ENCODE data around the gene MBNL1.

DNA sequence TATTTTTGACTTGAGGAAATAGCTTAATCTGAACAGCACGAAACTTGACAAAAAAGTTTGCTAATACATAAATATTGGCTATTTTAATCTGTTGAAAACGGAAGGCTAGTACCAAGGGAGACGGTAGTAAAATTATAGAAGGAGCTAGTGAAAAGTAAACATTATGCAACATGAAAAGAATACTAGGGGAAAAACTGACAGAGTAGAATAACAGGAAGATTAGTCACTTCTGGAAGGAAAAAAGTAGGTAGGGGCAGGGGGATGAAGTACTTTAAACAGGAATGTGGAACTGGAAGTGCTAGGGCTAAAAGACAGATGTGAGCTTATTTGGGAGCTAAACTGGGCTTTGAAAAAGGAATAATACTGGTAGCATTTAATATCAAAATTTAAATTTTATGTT lies 60.1 kb downstream of the MBNL1 start:
- TF ChIP-seq EZH2 (IDR thresholded peaks at IDR 0.05), result no peak
- TF ChIP-seq, protein P1, sequence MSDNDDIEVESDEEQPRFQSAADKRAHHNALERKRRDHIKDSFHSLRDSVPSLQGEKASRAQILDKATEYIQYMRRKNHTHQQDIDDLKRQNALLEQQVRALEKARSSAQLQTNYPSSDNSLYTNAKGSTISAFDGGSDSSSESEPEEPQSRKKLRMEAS (IDR thresholded peaks at IDR 0.05), result 0 out of 2 replicates have a peak, but pooled peaks have one; percentile 35
- peak; percentile 97 for TF ChIP-seq CEBPB (IDR thresholded peaks at IDR 0.05; ENCODE audit: low read depth)
- TF ChIP-seq, protein P2, sequence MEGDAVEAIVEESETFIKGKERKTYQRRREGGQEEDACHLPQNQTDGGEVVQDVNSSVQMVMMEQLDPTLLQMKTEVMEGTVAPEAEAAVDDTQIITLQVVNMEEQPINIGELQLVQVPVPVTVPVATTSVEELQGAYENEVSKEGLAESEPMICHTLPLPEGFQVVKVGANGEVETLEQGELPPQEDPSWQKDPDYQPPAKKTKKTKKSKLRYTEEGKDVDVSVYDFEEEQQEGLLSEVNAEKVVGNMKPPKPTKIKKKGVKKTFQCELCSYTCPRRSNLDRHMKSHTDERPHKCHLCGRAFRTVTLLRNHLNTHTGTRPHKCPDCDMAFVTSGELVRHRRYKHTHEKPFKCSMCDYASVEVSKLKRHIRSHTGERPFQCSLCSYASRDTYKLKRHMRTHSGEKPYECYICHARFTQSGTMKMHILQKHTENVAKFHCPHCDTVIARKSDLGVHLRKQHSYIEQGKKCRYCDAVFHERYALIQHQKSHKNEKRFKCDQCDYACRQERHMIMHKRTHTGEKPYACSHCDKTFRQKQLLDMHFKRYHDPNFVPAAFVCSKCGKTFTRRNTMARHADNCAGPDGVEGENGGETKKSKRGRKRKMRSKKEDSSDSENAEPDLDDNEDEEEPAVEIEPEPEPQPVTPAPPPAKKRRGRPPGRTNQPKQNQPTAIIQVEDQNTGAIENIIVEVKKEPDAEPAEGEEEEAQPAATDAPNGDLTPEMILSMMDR (IDR thresholded peaks at IDR 0.05 in 2 of 3, conservative IDR thresholded peaks at IDR 0.05 in 1 of 3; ENCODE audit: borderline replicate concordance in 1 of 3, insufficient read depth in 1 of 3, low read depth in 2 of 3, low read length in 2 of 3), result no peak
- TF ChIP-seq SP1 (IDR thresholded peaks at IDR 0.05; ENCODE audit: low read depth), result peak; percentile 95
- no peak for TF ChIP-seq POLR2A (IDR thresholded peaks at IDR 0.05; ENCODE audit: borderline replicate concordance, extremely low read depth, insufficient read depth, insufficient read length)
- TF ChIP-seq POLR2AphosphoS5 (IDR thresholded peaks at IDR 0.05; ENCODE audit: low read depth, low read length), result peak; percentile 47; the same call in 1 of the 2 replicates
- TF ChIP-seq TCF7L2 (IDR thresholded peaks at IDR 0.05; ENCODE audit: borderline replicate concordance, extremely low read depth, insufficient read depth, insufficient read length), result peak; percentile 28
- TF ChIP-seq RAD21 (IDR thresholded peaks at IDR 0.05; ENCODE audit: low read depth), result peak; percentile 19
- no peak for TF ChIP-seq EZH2phosphoT487 (IDR thresholded peaks at IDR 0.05; ENCODE audit: borderline replicate concordance)
- TF ChIP-seq SIN3A (IDR thresholded peaks at IDR 0.05; ENCODE audit: low read depth), result peak; percentile 68
- peak; percentile 98 for TF ChIP-seq JUND (IDR thresholded peaks at IDR 0.05)
- TF ChIP-seq YY1 (IDR thresholded peaks at IDR 0.05; ENCODE audit: extremely low read depth, insufficient replicate concordance, low read depth, low read length), result no peak
- TF ChIP-seq, protein P3, sequence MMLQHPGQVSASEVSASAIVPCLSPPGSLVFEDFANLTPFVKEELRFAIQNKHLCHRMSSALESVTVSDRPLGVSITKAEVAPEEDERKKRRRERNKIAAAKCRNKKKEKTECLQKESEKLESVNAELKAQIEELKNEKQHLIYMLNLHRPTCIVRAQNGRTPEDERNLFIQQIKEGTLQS (IDR thresholded peaks at IDR 0.05), result peak; percentile 81; the same call in 1 of the 2 replicates
